Neural cell (in vitro differentiated cells): ENCODE results near the gene FARP1. TPM values are rescaled to one million over a fixed set of nuclear protein-coding genes. Genes with fewer than 3 reads are reported as not detected.
"Not testable (repeated sequence)": the region's sequence is repeated elsewhere in the genome, so short reads cannot be mapped to it uniquely, and the experiment has no call there.

Source experiments
- H2AFZ ChIP-seq: fragments of 200-600, 300-800 bp; sonication (generic), shearing (Covaris generic); 2 replicates; pipeline ENCODE4 v1.6.0; 2014; ENCODE audit warnings: low read depth, mild to moderate bottlenecking, antibody characterized with exemption, low read length, moderate library complexity
- H3F3A ChIP-seq: fragments of 200-600 bp; shearing (Covaris generic); 2 replicates; pipeline ENCODE4 v1.6.1; 2016; ENCODE audit warnings: mild to moderate bottlenecking, moderate library complexity, mixed read lengths, antibody characterized with exemption, low read length; ENCODE audit not compliant: insufficient read depth, poor library complexity, severe bottlenecking
- H3K27ac ChIP-seq: fragments of 200-600, 300-800 bp; sonication (generic), shearing (Covaris generic); 2 replicates; pipeline ENCODE4 v1.5.1; 2014; ENCODE audit warnings: mild to moderate bottlenecking, low read length, moderate library complexity
- H3K27me3 ChIP-seq: fragments of 300-800, 200-600 bp; sonication (generic), shearing (Covaris generic); 2 replicates; pipeline ENCODE4 v1.6.0; 2014; ENCODE audit warnings: mild to moderate bottlenecking, low read depth, low read length, moderate library complexity; ENCODE audit not compliant: insufficient read depth
- H3K36me3 ChIP-seq: fragments of 300-800, 200-600 bp; sonication (generic), shearing (Covaris generic); 2 replicates; pipeline ENCODE4 v1.5.1; 2014; ENCODE audit warnings: mild to moderate bottlenecking, antibody characterized with exemption, low read length, moderate library complexity; ENCODE audit not compliant: insufficient read depth
- H3K4me2 ChIP-seq: fragments of 300-800, 200-600 bp; sonication (generic), shearing (Covaris generic); 2 replicates; pipeline ENCODE4 v1.6.0; 2014; ENCODE audit warnings: mild to moderate bottlenecking, low read length
- H3K4me3 ChIP-seq: fragments of 300-800, 200-600 bp; sonication (generic), shearing (Covaris generic); 2 replicates; pipeline ENCODE4 v1.5.1; 2014; ENCODE audit warnings: mild to moderate bottlenecking, low read length, moderate library complexity
- H3K79me2 ChIP-seq: fragments of 200-600 bp; shearing (Covaris generic); replicated peaks from 2 replicates; pipeline ENCODE4 v1.6.0; 2014; ENCODE audit warnings: mild to moderate bottlenecking, low read length, moderate library complexity; ENCODE audit not compliant: insufficient read depth
- H3K9ac ChIP-seq: fragments of 300-800, 200-600 bp; sonication (generic), shearing (Covaris generic); 2 replicates; pipeline ENCODE4 v1.6.1; 2016; ENCODE audit warnings: mild to moderate bottlenecking, low read length, mixed read lengths
- H3K9me2 ChIP-seq: fragments of 200-600 bp; shearing (Covaris generic); 2 replicates; pipeline ENCODE4 v1.6.1; 2016; ENCODE audit warnings: mild to moderate bottlenecking, low read length, mixed read lengths; ENCODE audit not compliant: insufficient read depth
- H3K9me3 ChIP-seq: fragments of 200-600, 300-800 bp; sonication (generic), shearing (Covaris generic); 2 replicates; pipeline ENCODE4 v1.6.1; 2016; ENCODE audit warnings: mild to moderate bottlenecking, mixed run types, low read length, moderate library complexity, mixed read lengths
- H4K20me1 ChIP-seq: fragments of 200-600 bp; shearing (Covaris generic); 2 replicates; pipeline ENCODE4 v1.6.1; 2016; ENCODE audit warnings: mild to moderate bottlenecking, mixed run types; ENCODE audit not compliant: insufficient read depth
- CTCF ChIP-seq: fragments of 450-650 bp; IDR thresholded peaks from 2 replicates; pipeline ENCODE4 v1.5.1; 2014; ENCODE audit warnings: antibody characterized with exemption, mild to moderate bottlenecking, moderate library complexity; ENCODE audit not compliant: poor library complexity, severe bottlenecking
- EP300 ChIP-seq: fragments of 450-650 bp; conservative IDR thresholded peaks from 2 replicates; pipeline ENCODE4 v1.6.1; 2014; ENCODE audit warnings: antibody characterized with exemption, mild to moderate bottlenecking, moderate library complexity; ENCODE audit not compliant: poor library complexity, severe bottlenecking
- REST ChIP-seq: IDR thresholded peaks from 2 replicates; pipeline ENCODE4 v1.6.1; 2012; ENCODE audit warnings: borderline replicate concordance
- TAF1 ChIP-seq: IDR thresholded peaks from 2 replicates; pipeline ENCODE4 v1.6.1; 2012; ENCODE audit warnings: low read depth
- polyA plus RNA-seq: library from polyadenylated mRNA; depleted of rRNA; stranded (reverse); fragments of >200 nt; gene quantifications from 2 replicates; pipeline ENCODE4 v1.2.3, GENCODE V29; 2014

Gene FARP1
- polyA plus RNA-seq, 1 donor from 2014 or later: 19.7 TPM

- Histone ChIP-seq H3K79me2 (no peaks in the 10 kb centered on the region), H3K4me3 (no peak overlapping the region), H3K36me3 (no peaks in the 10 kb centered on the region), H3F3A (no peaks in the 10 kb centered on the region), H3K9me2 (no peaks in the 10 kb centered on the region), H4K20me1 (no peaks in the 10 kb centered on the region), H3K27ac (no peak overlapping the region), H3K4me2 (no peak overlapping the region), H3K9ac (no peak overlapping the region), H3K27me3 (no peaks in the 10 kb centered on the region), H2AFZ (no peak overlapping the region), H3K9me3 (no peaks in the 10 kb centered on the region)
- TF ChIP-seq REST: no peak
- no peak for TF ChIP-seq TAF1
Measured at GRCh38 chr13:98411617-98412265, 268.8 kb downstream of the FARP1 start.

DNA sequence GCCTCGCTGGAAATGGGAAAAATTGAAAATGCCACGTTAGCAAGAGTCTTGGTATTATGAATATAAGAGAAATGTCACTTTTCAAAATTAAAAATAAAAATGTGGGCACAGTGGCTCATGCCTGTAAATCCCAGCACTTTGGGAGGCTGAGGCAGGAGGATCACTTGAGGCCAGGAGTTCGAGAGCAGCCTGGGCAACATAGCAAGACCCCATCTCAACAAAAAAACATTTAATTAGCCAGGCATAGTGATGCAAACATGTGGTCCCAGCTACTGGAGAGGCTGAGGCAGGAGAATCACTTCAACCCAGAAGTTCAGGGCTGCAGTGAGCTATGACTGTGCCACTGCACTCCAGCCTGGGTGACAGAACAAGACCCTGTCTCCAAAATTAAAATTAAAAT is 270.4 kb downstream of the FARP1 start:
- not testable (repeated sequence) for H3K9me3 ChIP-seq, H3K27me3 ChIP-seq, H3K9me2 ChIP-seq, H3K9ac ChIP-seq, H3K27ac ChIP-seq, H3F3A ChIP-seq, H2AFZ ChIP-seq, H3K36me3 ChIP-seq, H3K4me3 ChIP-seq, H3K79me2 ChIP-seq, H3K4me2 ChIP-seq, H4K20me1 ChIP-seq

DNA sequence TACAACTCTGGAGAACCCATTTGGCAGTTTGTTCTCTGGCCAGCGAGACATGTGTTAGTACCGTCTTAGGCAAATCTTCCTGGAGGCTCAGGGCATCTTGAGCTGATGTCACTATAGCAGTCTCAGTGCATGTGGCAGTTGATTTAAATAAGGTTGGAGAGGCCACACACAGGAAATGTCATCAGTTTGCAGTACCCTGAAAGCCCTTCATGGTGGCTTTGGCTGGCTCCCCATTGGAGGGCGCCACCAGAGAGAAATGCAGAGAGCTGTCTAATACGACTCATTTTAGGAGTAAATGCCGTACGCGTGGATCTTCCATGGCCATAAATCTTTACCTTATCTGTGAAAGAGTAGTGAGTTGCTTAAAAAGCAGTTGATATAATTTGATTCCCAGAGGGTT is 270.9 kb downstream of the FARP1 start:
- H3F3A ChIP-seq: no peaks in the 10 kb centered on the region
- H3K79me2 ChIP-seq: no peaks in the 10 kb centered on the region
- H3K36me3 ChIP-seq: no peaks in the 10 kb centered on the region
- H3K27ac ChIP-seq: no peak overlapping the region
- TF ChIP-seq CTCF (no peak), EP300 (no peak)
- no peaks in the 10 kb centered on the region for H3K9me3 ChIP-seq
- H3K9ac ChIP-seq: no peak overlapping the region
- no peaks in the 10 kb centered on the region for H3K9me2 ChIP-seq
- H4K20me1 ChIP-seq: no peaks in the 10 kb centered on the region
- H3K4me3 ChIP-seq: no peak overlapping the region
- H3K27me3 ChIP-seq: no peaks in the 10 kb centered on the region
- no peak overlapping the region for H2AFZ ChIP-seq
- H3K4me2 ChIP-seq: no peak overlapping the region
